Hematopoietic multipotent progenitor cell treated with erythropoietin and hydrocortisone succinate and interleukin-3 and kit ligand, for 15 days (in vitro differentiated cells): ENCODE measurements around the gene MDK.
A peak's percentile ranks its signal among the peaks of the same experiment; 100 is the strongest.

Experiments
- DNase-seq: peaks from one replicate; pipeline ENCODE4 v3.0.0-alpha.2; 2015; ENCODE audit warnings: low spot score

The MDK gene

DNA sequence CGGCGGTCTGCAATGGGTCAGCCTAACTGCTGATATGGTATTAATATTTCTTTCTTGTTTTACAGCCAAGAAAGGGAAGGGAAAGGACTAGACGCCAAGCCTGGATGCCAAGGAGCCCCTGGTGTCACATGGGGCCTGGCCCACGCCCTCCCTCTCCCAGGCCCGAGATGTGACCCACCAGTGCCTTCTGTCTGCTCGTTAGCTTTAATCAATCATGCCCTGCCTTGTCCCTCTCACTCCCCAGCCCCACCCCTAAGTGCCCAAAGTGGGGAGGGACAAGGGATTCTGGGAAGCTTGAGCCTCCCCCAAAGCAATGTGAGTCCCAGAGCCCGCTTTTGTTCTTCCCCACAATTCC lies 1.9 kb downstream of the MDK start:
- no peak for DNase-seq

- no peak for DNase-seq
These were observed 2.7 kb downstream of the MDK start for GRCh38 chr11:46383974-46384701.

GRCh38 chr11:46385169-46386004 lies 3.9 kb downstream of the MDK start:
- DNase-seq = no peak

DNA sequence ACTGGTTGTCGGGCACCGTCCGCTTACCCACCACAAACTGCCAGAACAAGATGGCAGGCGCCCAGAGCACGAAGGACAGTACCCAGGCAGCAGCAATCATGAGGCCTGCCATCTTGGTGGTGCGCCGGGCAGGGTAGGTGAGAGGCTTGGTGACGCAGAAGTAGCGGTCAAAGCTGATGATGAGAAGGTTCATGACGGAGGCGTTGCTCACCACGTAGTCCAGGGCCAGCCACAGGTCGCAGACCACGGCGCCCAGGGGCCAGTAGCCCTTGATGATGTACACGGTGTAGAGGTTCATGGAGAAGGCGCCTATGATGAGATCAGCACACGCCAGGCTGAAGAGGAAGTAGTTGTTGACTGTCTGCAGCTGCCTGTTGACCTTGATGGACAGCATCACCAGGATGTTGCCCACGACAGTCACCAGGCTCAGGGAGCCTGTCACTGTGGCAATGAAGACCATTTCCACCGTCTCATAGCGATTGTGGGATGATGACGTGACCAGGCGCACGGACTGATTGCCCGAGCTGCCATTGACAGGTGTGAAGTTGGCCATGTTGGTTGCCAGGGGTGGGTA lies 4.6 kb downstream of the MDK start:
- no peak for DNase-seq

GRCh38 chr11:46386674-46387073 lies 5.2 kb downstream of the MDK start:
- no peak for DNase-seq

DNA sequence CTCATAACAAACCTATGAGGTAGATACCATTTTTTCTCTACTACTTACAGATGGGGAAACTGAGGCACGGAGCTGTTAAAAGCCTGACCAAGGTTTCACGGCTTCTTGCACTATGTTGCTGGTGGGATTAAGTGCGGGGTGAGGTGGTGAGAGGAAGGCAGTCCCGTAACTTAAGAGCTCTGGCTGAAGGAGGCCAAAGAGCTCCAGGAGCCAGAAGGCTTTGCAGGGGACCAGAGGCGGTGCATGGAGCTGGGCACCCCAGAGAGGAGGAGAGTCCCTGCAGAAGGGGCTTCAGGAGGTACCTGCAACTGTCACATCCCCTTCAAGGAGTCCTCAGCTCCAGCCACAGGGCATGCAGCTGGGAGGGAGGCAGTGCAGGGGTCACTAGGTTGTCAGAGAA lies 6.0 kb downstream of the MDK start:
- no peak for DNase-seq

GRCh38 chr11:46387919-46388618 lies 6.6 kb downstream of the MDK start:
- DNase-seq = no peak

DNA sequence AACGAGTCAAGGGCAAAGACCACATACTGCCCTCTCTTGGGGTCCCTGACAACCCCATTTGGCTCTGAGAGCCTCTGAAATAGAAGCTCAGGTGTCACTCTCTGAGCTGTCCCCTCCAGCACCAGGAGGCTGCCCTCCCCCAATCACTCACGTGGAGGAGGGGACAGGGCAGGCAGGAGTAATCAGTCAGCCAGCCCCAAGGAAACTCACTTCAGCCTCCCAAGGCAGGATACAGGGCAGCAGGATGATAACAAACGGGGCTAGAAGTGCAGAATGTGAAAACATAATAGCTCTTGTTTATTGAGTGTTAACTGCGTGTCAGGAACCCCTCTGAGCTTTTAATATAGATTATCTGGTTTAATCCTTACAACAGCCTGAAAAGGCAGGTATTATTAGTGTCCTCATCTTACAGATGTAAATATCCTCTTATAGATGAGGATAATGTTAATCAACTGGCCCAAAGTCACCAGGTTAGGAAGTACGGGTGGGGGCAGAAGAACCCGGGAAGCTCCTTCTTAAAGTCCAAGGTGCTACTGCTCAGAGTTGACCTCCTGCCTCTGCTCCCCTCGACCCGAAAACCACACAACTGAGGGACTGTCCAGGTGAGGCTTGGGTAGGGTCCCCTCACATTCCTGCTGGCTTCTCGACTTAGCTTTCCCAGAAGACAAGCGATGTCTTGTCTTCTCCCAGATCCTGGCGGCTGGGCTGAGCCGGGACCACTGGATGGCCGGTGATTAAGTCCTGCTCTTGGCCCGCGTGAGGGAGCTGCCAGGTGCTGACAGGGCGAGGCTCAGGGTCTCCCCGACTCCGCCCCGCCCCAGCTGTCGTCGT lies 7.4 kb downstream of the MDK start:
- DNase-seq = no peak

GRCh38 chr11:46389450-46390330 lies 8.2 kb downstream of the MDK start:
- peak; percentile 36 for DNase-seq

GRCh38 chr11:46390331-46391171 lies 9.1 kb downstream of the MDK start:
- DNase-seq = no peak

GRCh38 chr11:46391186-46391577 lies 9.7 kb downstream of the MDK start:
- DNase-seq = no peak

DNA sequence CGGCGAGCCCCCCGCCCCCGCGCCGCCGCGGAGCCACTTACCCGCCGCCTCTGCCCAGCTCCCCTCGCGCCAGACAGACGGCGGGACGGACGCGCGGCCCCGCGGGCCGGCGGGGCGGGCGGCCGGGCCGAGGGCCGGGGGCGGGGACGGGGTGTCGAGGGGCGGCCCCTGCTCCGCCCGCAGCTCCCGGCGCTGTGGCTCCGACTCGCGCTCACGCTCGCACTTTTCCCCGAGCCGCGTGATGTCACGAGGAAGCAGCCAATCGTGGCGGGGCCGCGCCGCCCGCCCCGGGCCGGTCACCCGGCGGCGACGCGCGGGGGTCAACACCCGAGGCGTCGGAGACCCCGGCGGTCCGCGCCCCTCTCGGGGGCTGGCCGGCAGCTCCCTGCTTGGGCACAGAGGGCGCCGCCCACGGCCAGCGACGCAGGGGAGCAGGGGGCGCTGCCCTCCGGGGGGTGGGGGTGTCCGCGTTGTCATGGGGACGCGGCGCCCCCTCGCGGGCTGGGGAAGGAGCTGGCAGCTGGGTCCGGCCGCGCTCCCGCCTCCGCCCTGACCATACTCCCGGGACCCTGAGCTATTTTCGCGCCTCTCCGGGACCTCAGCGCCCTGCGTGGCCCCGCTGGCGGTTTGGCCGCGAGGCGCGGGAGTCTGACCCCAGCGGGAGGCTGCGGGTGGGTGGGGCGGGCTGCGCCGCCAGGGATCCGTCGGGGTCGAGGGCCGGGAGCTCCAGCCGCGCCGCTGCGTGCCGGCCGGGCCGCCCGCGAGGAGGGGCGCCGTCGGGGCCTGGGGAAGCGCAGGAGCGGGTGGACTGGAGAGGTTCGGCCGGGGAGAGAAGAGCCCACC lies 10.3 kb downstream of the MDK start, which contains the start of gene CHRM4:
Gene CHRM4, minus strand, starts transcription at position 199 of the 843 bp plus-strand sequence. CDS start 5,219 bp downstream, outside the sequence.
- no peak for DNase-seq

- peak; percentile 74 for DNase-seq
These were observed 11.2 kb downstream of the MDK start for GRCh38 chr11:46392421-46393230.

- no peak for DNase-seq
These were observed 11.8 kb downstream of the MDK start for GRCh38 chr11:46393231-46393616.

GRCh38 chr11:46393759-46394158 lies 12.3 kb downstream of the MDK start:
- DNase-seq = no peak

- DNase-seq = no peak
These were observed 16.1 kb downstream of the MDK start for GRCh38 chr11:46397526-46397925.

DNA sequence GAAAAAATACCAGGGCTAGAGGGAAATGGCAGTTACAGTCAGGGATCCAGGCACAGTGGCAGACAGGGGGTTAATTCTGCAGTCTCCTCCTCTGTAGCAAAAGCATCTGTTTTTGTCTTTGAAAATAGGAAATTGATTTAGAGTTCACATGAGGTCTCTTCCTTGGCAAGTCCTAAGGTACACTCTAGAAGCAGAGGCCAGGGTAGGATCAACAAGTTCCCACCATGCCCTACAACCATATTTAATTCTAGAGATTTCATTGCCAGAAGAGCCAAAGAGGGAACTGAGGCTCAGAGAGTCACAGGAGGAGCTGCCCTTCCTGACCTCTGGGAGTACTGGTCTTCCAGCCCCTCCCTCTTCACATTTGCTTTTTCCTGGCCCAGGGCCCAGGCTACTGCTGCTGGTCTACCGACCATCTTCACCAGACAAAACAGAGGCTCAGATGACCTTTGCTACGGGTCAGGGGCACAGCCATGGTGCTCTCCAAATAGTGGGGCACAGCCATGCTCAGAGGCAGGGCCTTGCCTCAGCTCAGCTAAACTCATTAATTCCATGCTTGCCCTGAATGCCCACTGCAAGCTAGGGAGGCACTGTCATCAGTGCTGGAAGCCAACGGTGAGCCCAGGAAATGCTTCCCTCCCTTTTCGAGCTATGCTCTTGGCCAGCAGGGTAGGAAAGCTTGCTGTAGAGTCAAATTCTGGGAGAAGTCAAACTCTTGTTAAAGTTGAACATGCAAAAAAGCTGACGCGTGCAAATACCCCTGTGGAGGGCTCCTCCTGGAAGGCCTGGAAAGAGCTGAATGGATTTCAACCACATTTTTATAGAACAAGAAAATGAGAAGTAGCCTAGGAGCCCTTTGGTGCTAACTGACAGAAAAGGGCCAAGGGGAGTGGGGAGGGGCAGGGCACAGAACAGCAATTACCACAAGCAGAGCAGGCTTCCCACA lies 21.8 kb downstream of the MDK start:
- DNase-seq = no peak
